PC-3 (cell line): ENCODE results near the gene TPO. TPM values are rescaled to one million over a fixed set of nuclear protein-coding genes. Genes with fewer than 3 reads are reported as not detected.
"Not testable (repeated sequence)": the region's sequence is repeated elsewhere in the genome, so short reads cannot be mapped to it uniquely, and the experiment has no call there.

Experiments
- ATAC-seq: fragments of 200-7000 bp; cut with Tn5 transposase; 2 replicates; pipeline ENCODE4 v1.9.1; 2020; ENCODE audit warnings: mild to moderate bottlenecking, moderate library complexity
- BruUV-seq: library from RNA; stranded (reverse); fragments of 400-500 nt; replicated peaks from 2 replicates; lab custom pipeline; 2021; lab: Mats Ljungman, UMichigan
- CTCF ChIA-PET: fragments of 300-600 bp; sonication (Branson Sonifier 250); formaldehyde crosslinking; loops from one replicate; lab custom pipeline; 2022; ENCODE audit warnings: antibody characterized with exemption; lab: Charles Lee
- POLR2A ChIA-PET: fragments of 300-600 bp; sonication (Branson Sonifier 250); formaldehyde crosslinking; loops from one replicate; lab custom pipeline; 2022; ENCODE audit warnings: antibody characterized with exemption; ENCODE audit not compliant: unreplicated experiment; lab: Charles Lee
- DNase-seq: peaks from one replicate; pipeline ENCODE4 v3.0.0-alpha.2; 2015
- H2AFZ ChIP-seq: fragments of 300-600 bp; sonication (generic); 2 replicates; pipeline ENCODE4 v1.6.0; 2016; ENCODE audit warnings: antibody characterized with exemption, low read length
- H3F3A ChIP-seq: fragments of 300-600 bp; sonication (generic); one replicate; pipeline ENCODE4 v1.6.0; 2017; ENCODE audit warnings: antibody characterized with exemption, low read length, control low read depth, mild to moderate bottlenecking; ENCODE audit not compliant: unreplicated experiment
- H3K27ac ChIP-seq: fragments of 300-600 bp; sonication (generic); 2 replicates; pipeline ENCODE4 v1.5.1; 2016; ENCODE audit warnings: mild to moderate bottlenecking, low read length
- H3K27me3 ChIP-seq: fragments of 300-600 bp; sonication (generic); 2 replicates; pipeline ENCODE4 v1.6.1; 2016; ENCODE audit warnings: low read length, mixed read lengths
- H3K36me3 ChIP-seq: fragments of 300-600 bp; sonication (generic); 2 replicates; pipeline ENCODE4 v1.6.1; 2016; ENCODE audit warnings: low read depth, mixed run types, low read length, mixed read lengths
- H3K4me1 ChIP-seq: fragments of 300-600 bp; sonication (generic); 2 replicates; pipeline ENCODE4 v1.5.1; 2016; ENCODE audit warnings: low read length; ENCODE audit not compliant: insufficient read depth
- H3K4me2 ChIP-seq: fragments of 300-600 bp; sonication (generic); 2 replicates; pipeline ENCODE4 v1.6.0; 2016; ENCODE audit warnings: low read length
- H3K4me3 ChIP-seq: fragments of 300-600 bp; sonication (generic); 2 replicates; pipeline ENCODE4 v1.5.1; 2016; ENCODE audit warnings: mild to moderate bottlenecking, low read length, mixed read lengths
- H3K79me2 ChIP-seq: fragments of 300-600 bp; sonication (generic); 2 replicates; pipeline ENCODE4 v1.6.1; 2017; ENCODE audit warnings: low read length, mixed read lengths
- H3K9ac ChIP-seq: fragments of 300-600 bp; sonication (generic); 2 replicates; pipeline ENCODE4 v1.6.0; 2016; ENCODE audit warnings: mild to moderate bottlenecking, low read length
- H3K9me2 ChIP-seq: fragments of 300-600 bp; sonication (generic); replicated peaks from 2 replicates; pipeline ENCODE4 v1.6.1; 2016; ENCODE audit warnings: mixed run types, low read length, mixed read lengths
- H3K9me3 ChIP-seq: fragments of 300-600 bp; sonication (generic); 2 replicates; pipeline ENCODE4 v1.6.1; 2016; ENCODE audit warnings: low read length, mixed read lengths
- H4K20me1 ChIP-seq: fragments of 300-600 bp; sonication (generic); 2 replicates; pipeline ENCODE4 v1.6.1; 2016; ENCODE audit warnings: low read length, mixed read lengths
- EZH2 ChIP-seq: fragments of 300-600 bp; sonication (generic); IDR thresholded peaks from one replicate; pipeline ENCODE4 v1.6.1; 2017; ENCODE audit warnings: antibody characterized with exemption, mild to moderate bottlenecking, low read length; ENCODE audit not compliant: unreplicated experiment
- EZH2phosphoT487 ChIP-seq: fragments of 300-600 bp; sonication (generic); IDR thresholded peaks from 2 replicates; pipeline ENCODE4 v1.6.1; 2018; ENCODE audit warnings: mild to moderate bottlenecking, antibody characterized with exemption, low read length, borderline replicate concordance
- intact Hi-C: fragments of 100-400 bp; cut with micrococcal nuclease; formaldehyde crosslinking; loops from 2 replicates; pipeline ENCODE4 v1.9.0; 2023
- total RNA-seq: library from RNA; depleted of rRNA; stranded (reverse); fragments of >200 nt; gene quantifications from 2 replicates; pipeline ENCODE4 v1.2.3, GENCODE V29; 2014
- TF ChIP-seq, protein P1 (sequence below): fragments of 300-600 bp; sonication (generic); conservative IDR thresholded peaks from 2 replicates; pipeline ENCODE4 v1.5.1; 2017; ENCODE audit warnings: antibody characterized with exemption, low read depth, mild to moderate bottlenecking, low read length

Gene TPO
- total RNA-seq, 1 experiment from 2014 or later, result not detected

DNA sequence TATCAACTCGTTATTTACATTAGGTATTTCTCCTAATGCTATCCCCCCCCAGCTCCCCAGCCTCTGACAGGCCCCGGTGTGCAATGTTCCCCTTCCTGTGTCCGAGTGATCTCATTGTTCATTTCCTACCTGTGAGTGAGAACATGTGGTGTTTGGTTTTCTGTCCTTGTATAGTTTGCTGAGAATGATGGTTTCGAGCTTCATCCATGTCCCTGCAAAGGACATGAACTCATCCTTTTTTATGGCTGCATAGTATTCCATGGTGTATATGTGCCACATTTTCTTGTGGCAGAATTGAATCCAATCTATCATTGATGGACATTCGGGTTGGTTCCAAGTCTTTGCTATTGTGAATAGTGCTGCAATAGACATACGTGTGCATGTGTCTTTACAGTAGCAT is 23.1 kb upstream of the TPO start:
- H3K36me3 ChIP-seq, result not testable (repeated sequence)

DNA sequence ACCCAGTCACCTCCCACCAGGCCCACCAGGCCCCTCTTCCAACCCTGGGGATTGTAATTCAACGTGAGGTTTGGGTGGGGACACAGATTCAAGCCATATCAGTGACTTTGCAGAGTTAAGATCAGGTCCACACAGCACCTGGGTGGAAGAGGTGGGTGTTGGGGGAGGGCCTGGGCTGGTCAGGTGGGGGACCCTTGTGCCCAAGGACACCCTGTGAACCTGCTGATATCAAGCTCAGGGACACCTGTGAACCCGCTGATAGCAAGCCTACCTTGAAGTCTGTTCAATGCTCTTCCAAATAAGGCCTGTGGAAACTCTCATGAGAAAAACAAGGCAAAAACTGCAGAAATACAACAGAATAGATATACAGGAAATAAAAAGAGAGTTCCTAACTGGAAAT is 19.9 kb upstream of the TPO start:
- Histone ChIP-seq H3K27me3 (peaks cover 60% of the 10 kb centered on the region), H3F3A (no peaks in the 10 kb centered on the region), H3K27ac (no peak overlapping the region), H3K9me2 (no peaks in the 10 kb centered on the region), H3K36me3 (no peaks in the 10 kb centered on the region), H3K4me2 (no peak overlapping the region), H3K9ac (no peak overlapping the region), H2AFZ (no peak overlapping the region), H4K20me1 (no peaks in the 10 kb centered on the region), H3K4me3 (no peak overlapping the region), H3K79me2 (no peaks in the 10 kb centered on the region), H3K4me1 (no peaks in the 10 kb centered on the region), H3K9me3 (no peaks in the 10 kb centered on the region)
- ATAC-seq (no peak), DNase-seq (no peak)
- no peak for TF ChIP-seq EZH2phosphoT487
- TF ChIP-seq EZH2, result no peak
- TF ChIP-seq, protein P1, sequence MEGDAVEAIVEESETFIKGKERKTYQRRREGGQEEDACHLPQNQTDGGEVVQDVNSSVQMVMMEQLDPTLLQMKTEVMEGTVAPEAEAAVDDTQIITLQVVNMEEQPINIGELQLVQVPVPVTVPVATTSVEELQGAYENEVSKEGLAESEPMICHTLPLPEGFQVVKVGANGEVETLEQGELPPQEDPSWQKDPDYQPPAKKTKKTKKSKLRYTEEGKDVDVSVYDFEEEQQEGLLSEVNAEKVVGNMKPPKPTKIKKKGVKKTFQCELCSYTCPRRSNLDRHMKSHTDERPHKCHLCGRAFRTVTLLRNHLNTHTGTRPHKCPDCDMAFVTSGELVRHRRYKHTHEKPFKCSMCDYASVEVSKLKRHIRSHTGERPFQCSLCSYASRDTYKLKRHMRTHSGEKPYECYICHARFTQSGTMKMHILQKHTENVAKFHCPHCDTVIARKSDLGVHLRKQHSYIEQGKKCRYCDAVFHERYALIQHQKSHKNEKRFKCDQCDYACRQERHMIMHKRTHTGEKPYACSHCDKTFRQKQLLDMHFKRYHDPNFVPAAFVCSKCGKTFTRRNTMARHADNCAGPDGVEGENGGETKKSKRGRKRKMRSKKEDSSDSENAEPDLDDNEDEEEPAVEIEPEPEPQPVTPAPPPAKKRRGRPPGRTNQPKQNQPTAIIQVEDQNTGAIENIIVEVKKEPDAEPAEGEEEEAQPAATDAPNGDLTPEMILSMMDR, result no peak
- intact Hi-C loops, result no loop called here
- POLR2A ChIA-PET, result interaction anchor here (0.7 kb wide), 1 partner anchor 9 kb away, joined by 3 read pairs; no protein-coding TSS in a partner anchor
- BruUV-seq, result no TSS peak
- CTCF ChIA-PET, result no interaction called here

More for the DNA sequence above, 23.1 kb upstream of the TPO start:
- H4K20me1 ChIP-seq, H2AFZ ChIP-seq, CTCF ChIA-PET, ATAC-seq, H3K9me2 ChIP-seq, H3K9ac ChIP-seq, DNase-seq, H3K79me2 ChIP-seq, POLR2A ChIA-PET, intact Hi-C loops, H3K4me2 ChIP-seq, H3F3A ChIP-seq, H3K4me3 ChIP-seq, BruUV-seq, H3K4me1 ChIP-seq, H3K9me3 ChIP-seq, H3K27ac ChIP-seq: not testable (repeated sequence)
- H3K27me3 ChIP-seq, result peaks cover 29% of the 10 kb centered on the region

DNA sequence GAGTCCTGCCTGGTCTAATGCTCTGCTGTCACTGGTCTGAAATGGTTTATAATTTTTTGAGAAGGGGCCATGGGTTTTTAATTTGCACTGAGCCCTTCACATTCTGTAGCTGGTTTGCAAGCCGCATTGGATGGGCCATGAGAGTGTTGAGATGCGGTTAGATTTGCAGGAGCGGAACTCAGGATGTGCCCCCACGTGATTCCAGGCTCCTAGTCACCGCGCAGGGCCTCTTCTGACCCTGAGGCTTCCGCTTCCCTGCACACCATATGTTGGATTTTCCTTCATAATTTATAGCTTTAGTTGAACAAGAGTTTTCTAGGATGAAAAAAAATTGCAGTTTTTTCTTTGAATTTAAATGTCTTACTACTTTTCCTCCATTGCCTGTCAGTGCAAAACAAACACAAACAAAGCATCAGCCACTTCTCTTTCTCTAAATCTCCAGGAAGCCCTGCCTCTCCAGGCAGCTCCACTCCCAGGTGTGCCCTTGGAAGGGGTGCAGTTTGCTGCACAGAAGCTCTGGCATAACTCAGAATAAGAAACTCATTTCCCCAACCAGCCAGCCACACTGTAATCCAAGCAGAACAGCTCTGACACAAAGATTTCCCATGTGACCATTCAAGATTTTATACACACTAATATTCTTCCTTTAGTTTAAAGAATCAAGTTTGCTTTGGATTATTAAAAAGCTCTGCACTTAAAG is 18.4 kb upstream of the TPO start:
- Histone ChIP-seq H3K9me2 (no peaks in the 10 kb centered on the region), H3K79me2 (no peaks in the 10 kb centered on the region), H3K4me1 (no peaks in the 10 kb centered on the region), H3K36me3 (no peaks in the 10 kb centered on the region), H3K4me2 (no peak overlapping the region), H4K20me1 (no peaks in the 10 kb centered on the region), H3K27me3 (peaks cover 70% of the 10 kb centered on the region), H3K9me3 (no peaks in the 10 kb centered on the region), H3F3A (no peaks in the 10 kb centered on the region), H3K4me3 (no peak overlapping the region), H3K9ac (no peak overlapping the region), H2AFZ (no peak overlapping the region), H3K27ac (no peak overlapping the region)
- BruUV-seq, result no TSS peak
- intact Hi-C loops, result no loop called here
- ATAC-seq (no peak), DNase-seq (no peak)
- no peak for TF ChIP-seq EZH2
- TF ChIP-seq EZH2phosphoT487, result no peak
- TF ChIP-seq, protein P1, result no peak
- CTCF ChIA-PET, result no interaction called here
- POLR2A ChIA-PET, result no interaction called here
